ENCODE data around the gene CACNA1B.
"Not testable (repeated sequence)": the region's sequence is repeated elsewhere in the genome, so short reads cannot be mapped to it uniquely, and the experiment has no call there.

CACNA1B gene

DNA sequence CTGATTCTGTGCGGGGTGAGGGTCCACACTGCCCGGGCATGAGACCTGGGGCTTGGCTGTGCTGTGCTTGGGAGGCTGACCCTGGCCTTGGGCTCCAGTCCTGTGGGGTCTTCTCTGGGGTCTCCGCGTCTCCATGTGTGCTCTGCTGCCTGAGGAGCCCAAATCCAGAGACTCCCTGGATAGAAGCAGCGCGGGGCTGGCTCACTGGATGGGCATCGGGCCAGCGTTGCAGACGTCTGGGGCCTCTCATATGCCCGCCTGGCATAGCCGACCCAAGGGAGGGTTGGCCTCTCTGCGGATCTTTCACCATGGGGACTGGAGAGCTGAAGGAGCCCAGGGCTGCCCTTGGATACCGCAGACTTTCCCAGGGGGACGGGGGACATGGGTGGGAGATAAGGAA is 12.4 kb downstream of the CACNA1B start:
- not testable (repeated sequence) for DNase-seq (ENCODE audit: low read depth in 2 of 2)

- DNase-seq (ENCODE audit: low read depth in 2 of 2): not testable (repeated sequence)
Observed at GRCh38 chr9:137890768-137891587, 13.4 kb downstream of the CACNA1B start.

- no peak for DNase-seq (ENCODE audit: low read depth in 2 of 2)
Observed at GRCh38 chr9:137891588-137892423, 14.2 kb downstream of the CACNA1B start.

DNA sequence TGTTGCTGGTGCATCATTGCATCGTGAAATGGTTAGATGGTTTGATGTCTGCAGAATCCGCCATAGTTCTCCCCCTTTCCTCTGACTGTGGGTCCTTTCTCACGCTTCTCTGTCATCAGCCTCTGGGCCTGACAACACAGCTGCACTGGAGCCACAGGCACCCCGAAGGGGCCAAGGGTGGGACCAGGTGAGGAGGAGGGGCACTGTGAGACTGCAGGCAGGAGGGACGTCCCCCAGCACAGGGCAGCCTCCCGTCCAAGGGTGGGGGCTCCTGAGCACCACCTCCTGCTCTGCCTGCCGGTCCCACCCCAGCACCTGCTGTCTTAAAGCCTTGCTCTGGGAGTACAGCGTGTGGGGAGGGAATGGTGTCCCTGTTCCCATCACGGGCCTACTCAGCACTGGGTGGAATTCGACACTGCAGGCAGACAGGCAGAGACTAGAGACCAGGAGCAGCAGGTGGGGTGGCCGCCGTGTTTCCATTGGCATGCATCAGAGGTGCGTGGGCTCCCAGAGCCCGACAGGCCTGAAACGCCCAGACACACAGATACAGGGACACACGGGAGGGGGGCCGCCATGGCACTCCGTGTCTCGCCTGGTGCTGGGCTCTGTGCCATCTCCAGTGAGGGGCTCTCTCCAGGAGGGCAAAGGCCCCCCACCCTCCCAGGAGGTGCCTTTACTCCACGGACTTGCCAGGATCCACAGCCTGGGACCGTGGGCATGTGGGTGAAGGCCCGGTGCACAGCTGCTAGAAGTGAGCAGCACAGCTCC is 15.0 kb downstream of the CACNA1B start:
- no peak for DNase-seq (ENCODE audit: low read depth in 2 of 2)

DNA sequence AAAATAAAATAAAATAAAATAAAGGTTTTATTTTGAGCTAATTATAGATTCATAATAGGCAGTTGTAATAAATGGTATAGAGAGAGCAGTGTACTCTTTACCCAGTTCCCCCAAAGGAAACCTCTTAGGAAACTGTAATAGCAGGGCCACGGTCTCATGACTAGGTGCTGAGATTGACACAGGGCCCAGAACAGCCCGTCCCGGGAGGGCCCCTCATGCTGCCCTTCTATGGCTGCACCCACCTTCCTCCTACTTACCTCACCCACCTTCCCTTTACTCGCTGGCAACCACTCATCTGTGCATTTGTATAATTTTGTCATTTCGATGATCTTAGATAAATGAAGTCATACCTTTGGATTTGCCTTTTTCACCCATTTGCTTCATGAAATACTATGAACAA is 16.1 kb downstream of the CACNA1B start:
- no peak for DNase-seq (ENCODE audit: low read depth in 2 of 2)

- no peak for DNase-seq (ENCODE audit: low read depth in 2 of 2)
Observed at GRCh38 chr9:137899551-137900360, 22.2 kb downstream of the CACNA1B start.

DNA sequence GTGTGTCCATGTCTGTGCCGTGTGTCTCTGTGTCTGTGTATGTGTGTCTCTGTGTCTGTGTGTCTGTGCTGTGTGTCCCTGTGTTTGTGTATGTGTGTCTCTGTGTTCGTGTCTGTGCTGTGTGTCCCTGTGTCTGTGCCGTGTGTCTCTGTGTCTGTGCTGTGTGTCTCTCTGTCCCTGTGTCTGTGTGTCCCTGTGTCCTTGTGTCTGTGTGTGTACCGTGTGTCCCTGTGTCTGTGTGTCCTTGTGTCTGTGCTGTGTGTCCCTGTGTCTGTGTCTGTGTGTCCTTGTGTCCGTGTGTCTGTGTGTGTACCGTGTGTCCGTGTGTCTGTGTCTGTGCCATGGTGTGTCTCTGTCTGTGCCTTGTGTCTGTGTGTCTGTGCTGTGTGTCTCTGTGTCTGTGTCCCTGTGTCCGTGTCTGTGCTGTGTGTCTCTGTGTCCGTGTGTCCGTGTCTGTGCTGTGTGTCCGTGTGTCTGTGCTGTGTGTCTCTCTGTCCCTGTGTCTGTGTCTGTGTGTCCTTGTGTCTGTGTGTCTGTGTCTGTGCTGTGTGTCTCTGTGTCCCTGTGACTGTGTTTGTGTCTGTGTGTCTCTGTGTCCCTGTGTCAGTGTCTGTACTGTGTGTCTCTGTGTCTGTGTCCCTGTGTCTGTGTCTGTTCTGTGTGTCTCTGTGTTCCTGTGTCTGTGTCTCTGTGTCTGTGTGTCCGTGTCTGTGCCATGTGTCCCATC is 23.2 kb downstream of the CACNA1B start:
- no peak for DNase-seq (ENCODE audit: low read depth in 2 of 2)

- no peak for DNase-seq (ENCODE audit: low read depth in 2 of 2)
Observed at GRCh38 chr9:137902646-137903045, 25.1 kb downstream of the CACNA1B start.

GRCh38 chr9:137905740-137906139 is 28.2 kb downstream of the CACNA1B start:
- no peak for DNase-seq (ENCODE audit: low read depth in 2 of 2)

DNA sequence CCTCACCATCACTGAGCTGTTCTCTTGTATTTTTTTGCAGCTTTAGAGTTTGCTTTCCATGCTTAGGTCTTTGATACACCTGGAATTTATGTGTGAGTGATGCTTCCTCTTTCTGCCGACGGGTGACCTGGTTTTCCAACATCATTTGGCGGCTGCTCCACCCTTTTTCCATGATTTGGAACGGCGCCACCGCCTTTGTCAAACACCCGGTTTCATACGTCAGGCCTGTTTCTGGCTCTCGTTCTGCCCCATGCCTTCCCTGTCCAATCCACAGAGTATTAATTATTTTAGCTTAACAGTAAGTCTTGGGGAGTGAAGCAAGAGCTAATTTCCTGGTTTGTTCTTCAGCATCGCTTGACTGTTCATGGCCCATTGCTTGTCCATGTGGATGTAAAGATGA is 30.2 kb downstream of the CACNA1B start:
- no peak for DNase-seq (ENCODE audit: low read depth in 2 of 2)

- no peak for DNase-seq (ENCODE audit: low read depth in 2 of 2)
Observed at GRCh38 chr9:137912671-137913070, 35.1 kb downstream of the CACNA1B start.

GRCh38 chr9:137913132-137913531 is 35.5 kb downstream of the CACNA1B start:
- no peak for DNase-seq (ENCODE audit: low read depth in 2 of 2)

DNA sequence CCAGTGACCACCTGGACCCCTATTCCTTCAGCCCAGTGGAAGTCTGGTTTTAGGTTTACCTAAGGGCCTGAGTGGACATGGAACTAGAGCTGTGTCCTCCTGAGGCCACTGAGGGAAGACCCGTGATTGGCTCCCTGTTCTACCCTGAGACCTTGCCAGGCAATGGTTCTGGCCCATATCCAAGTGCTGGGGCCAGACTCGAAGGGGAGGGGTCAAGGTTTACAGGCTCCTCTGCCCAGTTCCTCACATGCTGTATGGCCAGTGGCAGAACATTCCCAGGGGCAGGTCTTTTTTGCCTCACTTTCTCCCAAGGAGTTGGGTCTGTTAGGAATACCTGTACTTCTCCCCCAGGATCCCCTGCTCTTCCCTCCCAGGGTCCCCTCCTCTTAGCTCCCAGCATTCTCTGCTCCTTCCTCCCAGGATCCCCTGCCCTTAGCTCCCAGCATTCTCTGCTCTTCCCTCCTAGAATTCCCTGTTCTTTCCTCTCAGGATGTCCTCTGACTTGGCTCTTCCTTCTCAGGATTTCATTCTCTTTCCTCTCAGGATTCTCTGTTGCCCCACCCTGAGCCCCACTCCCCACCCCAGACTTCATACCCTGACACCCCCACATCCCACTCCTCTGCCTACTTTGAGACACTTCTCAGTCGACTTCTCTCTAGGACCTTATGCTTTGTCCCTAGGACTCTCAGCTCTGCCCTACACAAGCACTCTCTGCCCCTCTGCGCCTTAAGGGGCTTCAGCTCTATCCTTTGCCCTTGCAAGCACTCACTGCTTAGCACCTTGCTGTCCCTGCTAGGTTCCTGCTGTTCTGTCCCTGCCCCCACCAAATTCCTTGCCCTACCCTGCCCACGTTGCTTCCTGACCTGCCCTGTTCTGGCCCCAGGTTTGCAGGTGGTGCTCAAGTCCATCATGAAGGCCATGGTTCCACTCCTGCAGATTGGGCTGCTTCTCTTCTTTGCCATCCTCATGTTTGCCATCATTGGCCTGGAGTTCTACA is 36.5 kb downstream of the CACNA1B start:
- no peak for DNase-seq (ENCODE audit: low read depth in 2 of 2)

- DNase-seq (ENCODE audit: low read depth in 2 of 2): no peak
Observed at GRCh38 chr9:137916540-137916939, 39.0 kb downstream of the CACNA1B start.

- DNase-seq (ENCODE audit: low read depth in 2 of 2): no peak
Observed at GRCh38 chr9:137917116-137917515, 39.5 kb downstream of the CACNA1B start.

DNA sequence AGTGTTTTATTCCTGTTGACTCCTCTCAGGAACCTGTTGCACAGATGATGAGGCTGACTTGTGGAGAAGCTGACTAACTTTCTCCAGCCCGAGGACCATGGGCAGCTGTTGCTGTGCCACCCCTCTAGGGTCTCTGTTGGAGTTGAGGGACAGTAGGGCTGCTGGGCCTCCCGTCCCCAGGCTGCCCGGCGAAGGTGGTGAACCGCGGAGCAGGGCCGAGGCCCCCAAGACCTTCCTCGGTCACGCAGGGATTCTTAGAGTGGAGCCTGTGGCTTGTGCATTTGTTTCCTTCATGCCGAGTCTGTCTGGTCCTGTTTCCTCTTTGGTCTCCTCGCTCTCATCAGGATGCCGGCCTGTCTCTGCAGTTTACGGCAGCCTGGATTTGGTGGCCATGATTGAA is 40.2 kb downstream of the CACNA1B start:
- no peak for DNase-seq (ENCODE audit: low read depth in 2 of 2)

GRCh38 chr9:137918331-137919094 is 40.9 kb downstream of the CACNA1B start:
- no peak for DNase-seq (ENCODE audit: low read depth in 2 of 2)

DNA sequence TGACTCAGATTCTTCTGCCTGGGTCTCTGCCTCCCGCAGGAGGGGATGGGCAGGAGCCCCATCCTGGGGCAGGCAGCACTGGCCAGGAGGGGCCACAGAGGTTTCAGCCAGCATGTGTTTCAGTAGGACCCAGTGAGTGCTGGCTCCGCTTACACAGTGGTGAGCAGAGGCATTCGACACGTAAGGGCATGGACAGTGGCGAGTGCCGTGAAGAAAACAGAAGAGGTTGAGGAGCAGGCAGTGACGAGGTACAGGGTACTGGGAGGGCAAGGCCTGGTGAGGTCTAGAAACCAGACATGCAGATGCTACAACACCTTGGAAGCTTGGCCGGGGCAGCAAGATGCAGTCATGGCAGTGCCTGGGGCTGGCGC is 41.5 kb downstream of the CACNA1B start:
- no peak for DNase-seq (ENCODE audit: low read depth in 2 of 2)

DNA sequence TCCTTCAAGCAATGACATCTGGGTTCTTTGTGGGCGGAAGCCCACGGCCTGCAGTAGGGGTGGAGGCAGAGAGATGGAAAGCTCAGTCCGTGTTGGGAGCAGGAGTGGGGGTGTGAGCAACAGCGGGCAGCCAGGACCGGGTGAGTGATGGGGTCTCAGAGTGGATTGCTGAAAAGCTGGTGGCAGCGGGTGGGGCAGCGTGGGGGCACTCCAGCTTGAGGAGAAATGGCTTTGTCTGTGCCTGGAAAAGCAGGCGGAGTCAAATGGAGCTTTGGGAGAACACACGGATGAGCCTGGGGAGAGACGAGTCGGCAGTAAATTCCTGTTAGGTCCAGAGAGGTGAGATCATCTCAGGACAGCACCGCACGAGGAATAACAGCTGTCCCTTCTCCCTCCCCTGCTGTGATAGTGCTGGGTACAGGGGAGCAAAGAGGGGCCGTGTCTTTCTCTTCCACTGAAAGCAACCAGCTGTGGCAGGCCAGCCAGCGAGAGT is 42.1 kb downstream of the CACNA1B start:
- no peak for DNase-seq (ENCODE audit: low read depth in 2 of 2)
